Stimulated activated memory B cell treated with anti-CD40 and anti-IgM and Interleukin-4, amounts not matched to agents 10 μg/mL and 1 μg/mL and 100 μg/mL, for 72 hours (primary cell): ENCODE results near the gene NAALADL2.

Experiments
- ATAC-seq: fragments of 150-1000 bp; cut with Tn5 transposase; 2 replicates; pipeline ENCODE4 v1.10.0; 2021
- H3K27ac Mint-ChIP-seq: one replicate; pipeline ENCODE4 v1.8.0; 2022; ENCODE audit warnings: mild to moderate bottlenecking, mixed read lengths
- H3K27me3 Mint-ChIP-seq: one replicate; pipeline ENCODE4 v1.8.0; 2022; ENCODE audit warnings: mixed read lengths
- H3K36me3 Mint-ChIP-seq: one replicate; pipeline ENCODE4 v1.8.0; 2022; ENCODE audit warnings: mixed read lengths
- H3K4me1 Mint-ChIP-seq: one replicate; pipeline ENCODE4 v1.8.0; 2022; ENCODE audit warnings: mixed read lengths
- H3K4me3 Mint-ChIP-seq: one replicate; pipeline ENCODE4 v1.8.0; 2022; ENCODE audit warnings: mild to moderate bottlenecking, moderate library complexity, mixed read lengths
- H3K9me3 Mint-ChIP-seq: one replicate; pipeline ENCODE4 v1.8.0; 2022; ENCODE audit warnings: mixed read lengths

The NAALADL2 gene

DNA sequence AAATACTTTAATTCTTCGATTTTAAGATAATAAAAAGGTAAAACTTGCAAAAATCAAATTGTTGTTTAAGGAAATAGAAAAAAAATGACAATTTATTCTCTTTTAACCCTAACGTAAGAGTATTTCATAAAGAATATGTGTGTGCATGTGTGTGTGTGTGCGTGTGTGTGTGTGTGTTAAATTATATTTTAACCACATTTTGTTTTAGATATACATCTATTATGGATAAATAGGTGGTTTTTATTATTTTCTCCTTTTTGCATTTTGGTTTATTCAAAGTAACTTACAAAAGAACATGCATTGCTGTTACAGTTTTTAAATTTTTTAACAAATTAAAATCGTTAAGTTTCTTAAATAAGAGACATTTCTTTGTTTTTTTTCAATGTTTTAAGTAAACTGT, 414.4 kb downstream of the NAALADL2 start:
- Mint-ChIP-seq H3K36me3 (no peaks in the 10 kb centered on the region), H3K4me1 (no peaks in the 10 kb centered on the region), H3K4me3 (no peak overlapping the region), H3K27me3 (no peaks in the 10 kb centered on the region), H3K9me3 (peaks cover 2% of the 10 kb centered on the region), H3K27ac (no peak overlapping the region)
- no peak for ATAC-seq

DNA sequence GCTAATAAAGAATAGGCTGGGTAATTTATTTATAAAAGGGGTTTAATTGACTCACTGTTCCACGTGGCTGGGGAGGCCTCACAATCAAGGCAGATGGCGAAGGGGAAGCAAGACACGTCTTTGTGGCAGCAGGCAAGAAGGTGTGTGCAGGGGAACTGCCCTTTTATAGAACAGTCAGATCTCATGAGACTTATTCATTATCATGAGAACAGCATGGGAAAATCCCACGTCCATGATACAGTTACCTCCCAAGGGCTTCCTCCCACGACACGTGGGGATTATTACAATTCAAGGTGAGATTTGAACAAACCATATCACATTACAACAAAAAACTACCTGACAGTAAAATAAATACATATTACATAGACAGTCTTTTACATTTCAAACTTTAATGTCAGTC, 414.9 kb downstream of the NAALADL2 start:
- ATAC-seq, result no peak
- Mint-ChIP-seq H3K27me3 (no peaks in the 10 kb centered on the region), H3K36me3 (no peaks in the 10 kb centered on the region), H3K9me3 (peaks cover 2% of the 10 kb centered on the region), H3K27ac (no peak overlapping the region), H3K4me3 (no peak overlapping the region), H3K4me1 (no peaks in the 10 kb centered on the region)

DNA sequence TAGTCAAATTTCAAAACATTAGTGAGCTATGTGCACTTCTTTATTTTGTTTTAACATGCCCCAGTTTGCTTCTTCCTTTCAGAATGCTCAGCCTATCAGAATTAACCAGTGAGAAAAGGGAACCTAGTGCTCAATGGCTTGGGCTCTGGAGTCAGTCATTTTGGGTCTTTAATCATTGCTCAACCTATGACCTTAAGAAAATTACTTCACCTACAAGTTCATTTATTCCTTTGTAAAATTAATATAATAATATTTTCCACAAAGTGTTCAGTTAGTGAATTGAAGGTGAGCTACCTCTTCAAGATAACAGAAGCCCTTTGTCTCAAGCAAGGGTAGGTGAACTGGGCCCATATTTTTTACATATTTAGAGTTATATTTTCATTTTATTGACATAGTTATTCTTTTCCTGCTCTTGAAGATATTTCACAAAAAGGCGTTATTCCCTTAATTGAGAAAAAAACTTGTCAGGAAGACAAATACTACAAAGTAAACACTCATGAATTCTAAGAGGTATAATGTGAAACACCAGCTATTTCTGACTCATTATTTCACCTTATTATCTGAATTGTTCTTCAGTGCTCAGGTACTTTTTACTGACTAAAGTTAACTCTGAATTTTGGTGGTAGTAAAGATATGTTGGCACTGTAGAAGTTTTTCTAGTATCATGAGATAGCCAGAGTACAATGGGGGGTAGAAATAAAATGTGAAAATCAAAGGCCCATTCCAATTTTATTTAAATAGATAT, 415.5 kb downstream of the NAALADL2 start:
- Mint-ChIP-seq H3K4me3 (no peak overlapping the region), H3K9me3 (peaks cover 2% of the 10 kb centered on the region), H3K27me3 (no peaks in the 10 kb centered on the region), H3K27ac (no peak overlapping the region), H3K4me1 (no peaks in the 10 kb centered on the region), H3K36me3 (no peaks in the 10 kb centered on the region)
- no peak for ATAC-seq

DNA sequence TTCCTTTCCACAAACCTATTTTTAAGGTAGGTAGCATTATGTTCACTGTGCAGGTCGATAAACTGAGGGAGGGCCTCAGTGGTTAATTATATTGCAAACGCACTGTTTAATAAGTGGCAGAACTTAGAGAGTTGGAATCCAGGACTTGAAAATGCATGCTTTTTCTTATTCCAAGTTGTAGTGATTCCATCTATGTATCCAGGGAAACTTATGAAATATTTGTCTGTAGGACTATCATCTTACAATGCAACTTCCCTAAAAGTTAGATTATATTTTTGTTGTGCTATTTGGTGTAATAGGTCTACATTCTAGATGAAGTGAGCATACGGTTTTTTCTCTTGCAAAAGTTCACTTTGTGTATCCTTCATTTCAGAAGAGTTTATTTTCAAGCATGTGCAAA, 419.5 kb downstream of the NAALADL2 start:
- no peaks in the 10 kb centered on the region for H3K36me3 Mint-ChIP-seq
- H3K27me3 Mint-ChIP-seq, result no peaks in the 10 kb centered on the region
- ATAC-seq, result no peak
- H3K27ac Mint-ChIP-seq, result no peak overlapping the region
- H3K4me3 Mint-ChIP-seq, result no peak overlapping the region
- H3K9me3 Mint-ChIP-seq, result peaks cover 2% of the 10 kb centered on the region
- no peaks in the 10 kb centered on the region for H3K4me1 Mint-ChIP-seq

DNA sequence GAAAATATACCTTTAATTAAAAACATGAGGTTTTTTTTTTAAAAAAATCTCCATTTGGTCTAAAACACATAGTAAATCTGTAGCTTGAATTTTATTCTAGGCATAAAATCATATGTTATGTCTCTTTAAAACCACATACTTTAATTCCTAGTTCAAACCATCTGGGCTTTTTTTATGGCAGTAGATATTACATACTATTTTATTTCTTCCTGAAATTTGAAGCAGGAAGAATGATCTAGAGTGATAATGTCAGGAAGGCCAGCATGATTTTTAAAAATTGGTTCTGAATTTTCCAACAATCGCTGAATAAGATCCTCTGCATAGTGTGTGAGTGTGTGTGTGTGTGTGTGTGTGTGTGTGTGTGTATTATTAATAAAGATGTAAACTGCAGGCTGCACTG, 420.3 kb downstream of the NAALADL2 start:
- H3K27me3 Mint-ChIP-seq, result no peaks in the 10 kb centered on the region
- no peak overlapping the region for H3K27ac Mint-ChIP-seq
- no peak overlapping the region for H3K4me3 Mint-ChIP-seq
- H3K9me3 Mint-ChIP-seq, result peaks cover 2% of the 10 kb centered on the region
- no peaks in the 10 kb centered on the region for H3K4me1 Mint-ChIP-seq
- no peaks in the 10 kb centered on the region for H3K36me3 Mint-ChIP-seq
- ATAC-seq, result no peak

DNA sequence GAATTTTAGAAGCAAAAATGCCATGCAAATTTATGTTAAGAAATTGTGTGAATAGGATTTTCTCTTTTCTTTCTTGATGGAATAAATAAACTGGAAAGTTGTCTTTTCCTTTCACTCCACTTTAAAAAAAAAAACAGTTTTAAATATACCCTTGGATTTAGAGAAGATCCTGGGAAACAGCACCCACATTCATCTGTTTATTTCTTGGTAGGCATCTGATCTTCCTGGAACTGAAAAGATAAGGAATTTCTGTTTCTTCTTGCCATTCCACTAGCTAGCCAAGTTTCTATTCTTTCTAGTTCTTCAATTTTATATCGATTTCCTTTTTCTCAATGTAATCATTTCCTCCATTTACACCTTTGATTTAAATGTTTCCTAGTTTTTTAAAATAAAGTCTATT, 420.8 kb downstream of the NAALADL2 start:
- Mint-ChIP-seq H3K36me3 (no peaks in the 10 kb centered on the region), H3K27me3 (no peaks in the 10 kb centered on the region), H3K27ac (no peak overlapping the region), H3K4me3 (no peak overlapping the region), H3K9me3 (peaks cover 2% of the 10 kb centered on the region), H3K4me1 (no peaks in the 10 kb centered on the region)
- no peak for ATAC-seq

DNA sequence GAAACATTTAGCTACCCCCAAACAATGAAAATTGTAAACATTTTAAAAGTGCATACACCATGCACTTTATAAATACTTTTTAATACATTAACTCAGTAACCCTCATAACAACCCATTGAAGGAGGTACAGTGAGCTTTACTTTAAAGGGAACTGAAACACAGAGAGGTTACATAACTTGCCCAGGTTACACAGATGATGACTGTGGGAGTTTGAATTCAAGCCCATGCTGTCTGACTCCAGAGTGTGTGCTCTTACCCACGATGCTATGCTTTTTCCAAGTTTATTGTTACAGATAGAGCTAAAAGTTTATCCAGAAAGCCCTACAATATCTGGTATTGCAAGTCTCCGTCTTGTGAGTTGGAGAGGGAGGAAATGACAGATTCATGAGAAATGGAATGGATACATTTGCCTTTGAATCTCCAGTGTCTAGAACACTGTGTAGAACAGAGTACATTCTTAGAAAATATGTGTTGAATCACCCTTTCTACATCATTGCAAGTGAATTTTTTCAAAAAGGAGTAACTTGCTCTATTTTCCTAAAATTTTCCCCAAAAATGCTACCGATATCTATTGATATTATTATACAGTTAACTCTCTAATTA, 428.3 kb downstream of the NAALADL2 start:
- no peaks in the 10 kb centered on the region for H3K4me1 Mint-ChIP-seq
- no peak for ATAC-seq
- H3K27me3 Mint-ChIP-seq, result no peaks in the 10 kb centered on the region
- H3K4me3 Mint-ChIP-seq, result no peak overlapping the region
- no peaks in the 10 kb centered on the region for H3K36me3 Mint-ChIP-seq
- no peak overlapping the region for H3K27ac Mint-ChIP-seq
- no peaks in the 10 kb centered on the region for H3K9me3 Mint-ChIP-seq

DNA sequence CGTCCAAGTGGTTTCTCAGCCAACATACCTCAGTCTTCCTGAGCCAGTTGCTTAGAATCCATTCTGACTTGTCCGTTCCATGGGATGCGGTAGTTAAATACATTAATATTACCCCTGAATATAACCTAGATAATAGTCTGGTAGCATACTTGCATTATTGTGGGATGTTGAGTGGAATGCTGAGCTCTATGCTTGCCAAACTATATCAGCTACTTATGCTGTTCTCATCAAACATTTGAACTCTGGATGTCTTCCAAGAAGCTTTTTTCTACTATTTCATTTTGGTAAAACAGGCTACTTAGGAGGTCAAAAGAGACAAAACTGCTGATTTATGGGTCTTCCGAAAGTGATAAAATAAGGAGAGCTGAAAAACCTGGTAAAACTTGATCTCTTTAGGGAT, 429.5 kb downstream of the NAALADL2 start:
- H3K27ac Mint-ChIP-seq, result no peak overlapping the region
- no peaks in the 10 kb centered on the region for H3K27me3 Mint-ChIP-seq
- no peak overlapping the region for H3K4me3 Mint-ChIP-seq
- H3K9me3 Mint-ChIP-seq, result no peaks in the 10 kb centered on the region
- ATAC-seq, result no peak
- H3K36me3 Mint-ChIP-seq, result no peaks in the 10 kb centered on the region
- H3K4me1 Mint-ChIP-seq, result no peaks in the 10 kb centered on the region

DNA sequence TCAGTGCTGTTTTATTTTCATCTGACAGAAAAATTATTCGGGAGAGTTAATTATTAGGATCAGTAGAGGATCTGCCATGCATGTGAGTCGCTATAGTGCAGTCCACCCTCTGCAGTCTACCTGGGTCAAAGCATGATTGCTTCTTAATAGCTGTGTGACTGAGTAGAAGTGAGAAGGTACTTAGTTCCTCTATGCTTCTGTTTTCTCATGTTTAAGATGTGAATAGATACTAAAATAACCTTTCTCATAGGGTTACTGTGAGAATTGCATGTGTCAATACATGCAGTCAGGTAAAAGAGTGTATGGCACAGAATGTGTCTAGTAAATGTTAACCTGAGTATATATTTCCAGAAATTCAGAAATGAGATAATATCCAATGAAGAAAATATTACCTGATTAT, 435.7 kb downstream of the NAALADL2 start:
- Mint-ChIP-seq H3K36me3 (no peaks in the 10 kb centered on the region), H3K4me3 (no peak overlapping the region), H3K4me1 (no peaks in the 10 kb centered on the region), H3K27ac (no peak overlapping the region), H3K9me3 (peaks cover 4% of the 10 kb centered on the region), H3K27me3 (no peaks in the 10 kb centered on the region)
- ATAC-seq, result no peak

DNA sequence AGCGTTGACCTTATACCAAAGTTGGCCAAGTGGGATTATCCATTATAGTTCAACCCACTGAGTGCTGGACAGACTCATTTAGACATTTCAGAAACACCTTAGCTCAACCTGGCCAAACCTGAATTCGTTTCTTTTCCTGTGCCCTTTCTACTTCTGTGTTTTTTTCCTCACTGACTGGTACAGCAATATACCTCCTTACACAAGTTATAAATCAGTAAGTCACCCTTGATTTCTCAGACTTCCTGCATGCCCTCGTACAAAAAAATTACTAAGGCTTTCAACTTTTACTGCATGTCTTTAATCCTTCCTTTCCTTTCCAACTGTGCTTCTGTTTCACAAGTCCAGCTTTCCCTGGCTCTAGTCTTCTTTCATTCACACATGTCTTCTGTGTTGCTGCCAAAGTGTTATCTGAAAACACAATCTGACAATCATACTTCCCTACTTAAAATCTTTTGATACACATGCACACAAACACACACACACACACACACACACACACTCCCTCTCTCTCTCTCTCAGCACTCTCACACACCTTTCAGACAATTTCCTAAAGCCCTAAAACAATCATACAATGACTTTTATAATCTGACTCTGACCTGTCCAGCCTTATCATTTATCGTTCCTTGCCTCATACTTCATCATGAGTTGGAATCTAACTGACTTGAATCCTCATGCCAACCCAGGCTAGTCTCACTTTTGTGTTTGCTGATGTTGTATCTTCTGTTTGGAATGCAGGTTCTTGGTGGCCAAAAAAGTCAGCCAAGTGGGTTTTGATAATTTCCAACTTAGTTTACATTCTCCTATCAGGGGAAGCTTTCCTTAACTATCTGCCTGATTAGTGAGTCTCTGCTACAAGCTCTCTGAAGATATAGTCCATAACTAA, 436.4 kb downstream of the NAALADL2 start:
- ATAC-seq, result no peak
- H3K36me3 Mint-ChIP-seq, result no peaks in the 10 kb centered on the region
- no peak overlapping the region for H3K4me3 Mint-ChIP-seq
- no peak overlapping the region for H3K27ac Mint-ChIP-seq
- no peaks in the 10 kb centered on the region for H3K27me3 Mint-ChIP-seq
- peaks cover 4% of the 10 kb centered on the region for H3K9me3 Mint-ChIP-seq
- no peaks in the 10 kb centered on the region for H3K4me1 Mint-ChIP-seq

DNA sequence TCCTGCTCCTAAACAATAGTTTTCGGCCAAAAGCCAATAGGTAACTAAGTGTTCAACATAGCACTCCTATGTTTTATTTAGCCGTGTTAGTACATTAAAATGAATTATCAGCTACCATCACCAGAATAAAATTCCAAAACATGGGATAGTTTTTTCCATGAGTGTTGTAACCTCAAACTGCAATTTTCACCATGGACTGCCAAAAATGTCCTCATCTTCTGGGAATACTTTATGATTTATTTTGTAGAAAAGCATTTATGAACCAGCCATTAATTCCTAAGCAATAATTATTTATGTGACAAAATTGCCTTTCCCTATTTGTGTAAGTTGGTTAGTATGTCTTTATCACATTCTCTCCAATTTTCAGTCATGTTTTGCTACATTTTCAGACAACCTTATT, 438.1 kb downstream of the NAALADL2 start:
- Mint-ChIP-seq H3K27ac (no peak overlapping the region), H3K9me3 (peaks cover 4% of the 10 kb centered on the region), H3K4me3 (no peak overlapping the region), H3K36me3 (no peaks in the 10 kb centered on the region), H3K27me3 (no peaks in the 10 kb centered on the region), H3K4me1 (no peaks in the 10 kb centered on the region)
- ATAC-seq, result no peak

DNA sequence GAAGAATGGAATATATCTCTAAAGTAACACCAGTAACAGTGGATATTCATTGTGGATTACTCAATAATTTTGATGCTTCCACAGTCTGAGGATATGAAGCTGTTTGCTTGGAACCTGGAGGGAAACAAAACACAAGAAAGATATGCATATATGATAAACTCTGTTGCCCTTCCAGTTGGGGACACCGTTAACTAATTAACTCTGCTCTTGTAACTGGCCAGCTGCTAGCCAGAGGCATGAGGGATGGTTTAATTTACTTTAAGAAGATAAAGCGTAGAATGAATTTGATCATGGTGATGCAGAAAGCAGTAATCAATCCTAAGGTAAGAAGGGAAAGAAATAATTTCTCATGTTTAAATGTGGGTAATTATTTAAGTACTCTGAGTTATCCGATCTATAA, 442.6 kb downstream of the NAALADL2 start:
- ATAC-seq, result no peak
- H3K27ac Mint-ChIP-seq, result no peak overlapping the region
- H3K27me3 Mint-ChIP-seq, result no peaks in the 10 kb centered on the region
- H3K36me3 Mint-ChIP-seq, result no peaks in the 10 kb centered on the region
- peaks cover 3% of the 10 kb centered on the region for H3K9me3 Mint-ChIP-seq
- no peak overlapping the region for H3K4me3 Mint-ChIP-seq
- H3K4me1 Mint-ChIP-seq, result no peaks in the 10 kb centered on the region

DNA sequence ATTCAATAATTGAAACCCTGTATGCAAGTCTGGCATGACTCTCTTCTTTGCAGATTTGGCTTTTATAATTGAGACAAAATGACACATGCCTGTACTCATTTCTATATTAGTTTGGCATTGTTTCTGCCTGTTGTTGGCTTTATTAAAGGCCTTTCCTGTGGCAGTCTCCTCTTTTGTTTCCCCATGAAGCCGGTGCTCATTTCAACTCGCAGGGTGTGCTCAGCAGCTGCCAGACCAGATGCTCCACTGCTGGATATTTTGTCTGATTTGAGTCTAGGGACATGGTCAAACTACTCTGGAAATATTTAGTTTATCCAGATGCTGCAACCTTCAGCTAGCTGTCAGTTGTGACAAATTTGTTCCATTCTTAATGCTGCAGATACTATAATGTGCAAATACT, 445.3 kb downstream of the NAALADL2 start:
- no peak overlapping the region for H3K4me3 Mint-ChIP-seq
- H3K27ac Mint-ChIP-seq, result no peak overlapping the region
- no peaks in the 10 kb centered on the region for H3K36me3 Mint-ChIP-seq
- H3K4me1 Mint-ChIP-seq, result no peaks in the 10 kb centered on the region
- no peak for ATAC-seq
- peaks cover 3% of the 10 kb centered on the region for H3K9me3 Mint-ChIP-seq
- H3K27me3 Mint-ChIP-seq, result no peaks in the 10 kb centered on the region

DNA sequence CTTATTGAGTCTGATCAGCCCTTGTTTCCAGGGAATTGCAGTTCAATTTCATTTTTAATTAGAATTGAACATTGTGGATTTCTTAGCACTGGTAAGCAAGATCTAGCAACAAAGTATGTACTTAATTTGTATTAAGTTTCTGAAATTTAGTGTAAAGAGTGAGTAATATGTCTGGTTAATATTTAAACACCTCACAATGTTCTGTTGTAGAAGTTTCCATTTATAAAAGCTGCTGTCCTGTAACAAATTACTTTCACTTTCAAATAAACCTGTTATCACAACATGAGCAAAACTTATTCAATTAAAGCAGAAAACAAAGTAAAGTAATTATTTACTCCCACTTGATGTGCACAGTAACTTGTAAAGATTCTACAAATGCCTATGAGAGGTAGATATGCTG, 448.5 kb downstream of the NAALADL2 start:
- no peak for ATAC-seq
- Mint-ChIP-seq H3K36me3 (no peaks in the 10 kb centered on the region), H3K27me3 (no peaks in the 10 kb centered on the region), H3K4me1 (no peaks in the 10 kb centered on the region), H3K27ac (no peak overlapping the region), H3K4me3 (no peak overlapping the region), H3K9me3 (peaks cover 5% of the 10 kb centered on the region)

DNA sequence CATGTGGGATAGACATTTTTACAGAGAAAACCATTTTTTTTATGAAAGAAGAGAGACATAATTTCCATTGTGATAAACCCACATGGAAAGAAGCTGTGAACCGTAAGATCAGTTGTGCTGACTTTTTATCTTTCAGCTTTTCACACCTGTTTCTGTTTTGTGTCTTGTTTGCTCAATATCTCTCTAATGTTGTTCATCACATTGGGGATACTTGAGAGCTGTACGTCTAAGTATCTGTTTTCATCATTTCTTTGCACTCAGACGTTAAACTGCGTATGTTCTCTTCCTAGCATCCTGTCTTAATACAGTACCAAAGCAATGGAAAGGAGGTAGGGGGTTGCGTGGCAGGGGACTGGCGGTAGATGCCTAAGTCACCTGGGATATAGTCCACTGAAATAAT, 449.0 kb downstream of the NAALADL2 start:
- no peaks in the 10 kb centered on the region for H3K27me3 Mint-ChIP-seq
- H3K27ac Mint-ChIP-seq, result no peak overlapping the region
- H3K36me3 Mint-ChIP-seq, result no peaks in the 10 kb centered on the region
- H3K4me1 Mint-ChIP-seq, result no peaks in the 10 kb centered on the region
- ATAC-seq, result no peak
- peaks cover 2% of the 10 kb centered on the region for H3K9me3 Mint-ChIP-seq
- no peak overlapping the region for H3K4me3 Mint-ChIP-seq

DNA sequence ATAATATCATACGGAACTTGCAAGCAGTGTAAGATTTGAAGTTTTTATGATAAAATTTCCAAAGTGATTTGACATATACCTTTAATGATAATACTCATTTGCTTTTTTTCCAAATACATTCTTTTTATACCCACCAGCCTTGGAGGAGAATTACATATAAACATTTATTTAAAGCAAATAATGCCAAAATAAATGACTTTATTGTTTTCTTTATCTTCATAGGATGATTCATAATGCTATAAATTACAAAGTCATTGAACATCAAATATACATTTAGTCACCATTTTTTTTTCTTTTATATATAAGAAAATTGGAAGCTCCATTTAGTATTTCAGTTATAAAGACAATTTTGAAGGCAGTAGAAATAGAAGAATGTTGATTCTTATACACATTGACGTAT, 450.9 kb downstream of the NAALADL2 start:
- Mint-ChIP-seq H3K27me3 (no peaks in the 10 kb centered on the region), H3K4me3 (no peak overlapping the region), H3K36me3 (no peaks in the 10 kb centered on the region), H3K4me1 (no peaks in the 10 kb centered on the region), H3K9me3 (peaks cover 2% of the 10 kb centered on the region), H3K27ac (no peak overlapping the region)
- ATAC-seq, result no peak
